Thyroid gland (tissue), 4 donors: ENCODE data around the gene RREB1.

Source experiments
- POLR2A ChIP-seq, 2 donors: fragments of 450-650 bp; IDR thresholded peaks; one replicate each; pipeline ENCODE4 v1.6.1; 2017; ENCODE audit warnings: antibody characterized with exemption in 2 of 2, mild to moderate bottlenecking in 2 of 2, moderate library complexity in 1 of 2
- TF ChIP-seq, protein P1 (sequence below), 6 experiments: fragments of 200-600 bp in 3 of 6; fragments of 450-650 bp in 3 of 6; sonication (generic) in 3 of 6; IDR thresholded peaks; one replicate each; pipeline ENCODE4 v1.5.1; 2016 to 2019; ENCODE audit warnings: antibody characterized with exemption in 6 of 6, mild to moderate bottlenecking in 2 of 6, inconsistent platforms in 1 of 6, moderate library complexity in 1 of 6

DNA sequence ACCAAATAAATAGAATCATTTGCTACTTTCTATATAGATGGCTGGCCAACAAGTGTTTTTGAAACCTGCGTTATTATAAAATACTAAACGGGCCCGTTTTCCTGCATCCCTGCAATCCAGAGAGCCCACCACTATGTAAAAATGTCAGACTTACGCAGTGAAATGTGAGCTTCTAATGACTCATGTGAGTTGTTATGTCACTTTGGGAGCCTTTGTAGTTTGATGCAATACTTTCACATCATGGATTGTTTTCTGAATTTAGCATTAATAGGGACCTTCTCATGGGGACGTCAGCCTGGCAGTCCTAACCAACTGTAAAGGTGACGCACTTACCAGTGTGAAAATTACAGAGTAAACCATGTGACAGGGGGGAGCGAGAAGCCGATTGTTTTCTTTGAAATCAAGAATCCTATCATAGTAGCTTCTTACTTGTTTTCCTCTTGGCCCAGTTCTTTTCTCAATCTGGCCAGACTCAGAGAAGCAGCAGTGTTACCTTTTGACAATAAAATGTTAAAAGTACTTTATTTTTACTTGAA is 130.0 kb downstream of the RREB1 start:
- TF ChIP-seq, protein P1, sequence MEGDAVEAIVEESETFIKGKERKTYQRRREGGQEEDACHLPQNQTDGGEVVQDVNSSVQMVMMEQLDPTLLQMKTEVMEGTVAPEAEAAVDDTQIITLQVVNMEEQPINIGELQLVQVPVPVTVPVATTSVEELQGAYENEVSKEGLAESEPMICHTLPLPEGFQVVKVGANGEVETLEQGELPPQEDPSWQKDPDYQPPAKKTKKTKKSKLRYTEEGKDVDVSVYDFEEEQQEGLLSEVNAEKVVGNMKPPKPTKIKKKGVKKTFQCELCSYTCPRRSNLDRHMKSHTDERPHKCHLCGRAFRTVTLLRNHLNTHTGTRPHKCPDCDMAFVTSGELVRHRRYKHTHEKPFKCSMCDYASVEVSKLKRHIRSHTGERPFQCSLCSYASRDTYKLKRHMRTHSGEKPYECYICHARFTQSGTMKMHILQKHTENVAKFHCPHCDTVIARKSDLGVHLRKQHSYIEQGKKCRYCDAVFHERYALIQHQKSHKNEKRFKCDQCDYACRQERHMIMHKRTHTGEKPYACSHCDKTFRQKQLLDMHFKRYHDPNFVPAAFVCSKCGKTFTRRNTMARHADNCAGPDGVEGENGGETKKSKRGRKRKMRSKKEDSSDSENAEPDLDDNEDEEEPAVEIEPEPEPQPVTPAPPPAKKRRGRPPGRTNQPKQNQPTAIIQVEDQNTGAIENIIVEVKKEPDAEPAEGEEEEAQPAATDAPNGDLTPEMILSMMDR (IDR thresholded peaks at IDR 0.05), result no peak
- TF ChIP-seq POLR2A (IDR thresholded peaks at IDR 0.05), result no peak
